ENCODE data around the gene MINDY3.
"Not testable (repeated sequence)": the region's sequence is repeated elsewhere in the genome, so short reads cannot be mapped to it uniquely, and the experiment has no call there.

MINDY3 gene

GRCh38 chr10:15857107-15857575 lies 3.2 kb downstream of the MINDY3 start:
- H3K4me3 ChIP-seq (ENCODE audit: low read depth, low read length), result no peak overlapping the region
- TF ChIP-seq CTCF (IDR thresholded peaks at IDR 0.05; ENCODE audit: low read depth, low read length, missing control alignments), result no peak

GRCh38 chr10:15856328-15857015 lies 3.8 kb downstream of the MINDY3 start:
- H3K4me3 ChIP-seq (ENCODE audit: low read depth, low read length), result no peak overlapping the region
- DNase-seq (ENCODE audit: low read depth), result no peak
- TF ChIP-seq CTCF (IDR thresholded peaks at IDR 0.05; ENCODE audit: low read depth, low read length, missing control alignments), result no peak

More at GRCh38 chr10:15857107-15857575, 3.2 kb downstream of the MINDY3 start:
- DNase-seq (ENCODE audit: low read depth), result no peak

GRCh38 chr10:15853800-15854199 lies 6.5 kb downstream of the MINDY3 start:
- TF ChIP-seq CTCF (IDR thresholded peaks at IDR 0.05; ENCODE audit: low read depth, low read length, missing control alignments), result no peak
- DNase-seq (ENCODE audit: low read depth), result no peak
- H3K4me3 ChIP-seq (ENCODE audit: low read depth, low read length), result no peak overlapping the region

- TF ChIP-seq CTCF (IDR thresholded peaks at IDR 0.05; ENCODE audit: low read depth, low read length, missing control alignments), result no peak
- no peak overlapping the region for H3K4me3 ChIP-seq (ENCODE audit: low read depth, low read length)
- DNase-seq (ENCODE audit: low read depth), result no peak
Observed at GRCh38 chr10:15852111-15852557, 8.2 kb downstream of the MINDY3 start.

GRCh38 chr10:15850337-15850978 lies 9.8 kb downstream of the MINDY3 start:
- not testable (repeated sequence) for H3K4me3 ChIP-seq (ENCODE audit: low read depth, low read length); DNase-seq (ENCODE audit: low read depth)

- no peak for TF ChIP-seq CTCF (IDR thresholded peaks at IDR 0.05; ENCODE audit: low read depth, low read length, missing control alignments)
- H3K4me3 ChIP-seq (ENCODE audit: low read depth, low read length), result no peak overlapping the region
- DNase-seq (ENCODE audit: low read depth), result no peak
Observed at GRCh38 chr10:15849316-15849715, 11.0 kb downstream of the MINDY3 start.

GRCh38 chr10:15847481-15847880 lies 12.8 kb downstream of the MINDY3 start:
- H3K4me3 ChIP-seq (ENCODE audit: low read depth, low read length), result no peak overlapping the region
- no peak for DNase-seq (ENCODE audit: low read depth)
- no peak for TF ChIP-seq CTCF (IDR thresholded peaks at IDR 0.05; ENCODE audit: low read depth, low read length, missing control alignments)

All from GM12864 (cell line).